ENCODE data around the gene SCN4A.
"Not testable (repeated sequence)": the region's sequence is repeated elsewhere in the genome, so short reads cannot be mapped to it uniquely, and the experiment has no call there.

SCN4A gene

DNA sequence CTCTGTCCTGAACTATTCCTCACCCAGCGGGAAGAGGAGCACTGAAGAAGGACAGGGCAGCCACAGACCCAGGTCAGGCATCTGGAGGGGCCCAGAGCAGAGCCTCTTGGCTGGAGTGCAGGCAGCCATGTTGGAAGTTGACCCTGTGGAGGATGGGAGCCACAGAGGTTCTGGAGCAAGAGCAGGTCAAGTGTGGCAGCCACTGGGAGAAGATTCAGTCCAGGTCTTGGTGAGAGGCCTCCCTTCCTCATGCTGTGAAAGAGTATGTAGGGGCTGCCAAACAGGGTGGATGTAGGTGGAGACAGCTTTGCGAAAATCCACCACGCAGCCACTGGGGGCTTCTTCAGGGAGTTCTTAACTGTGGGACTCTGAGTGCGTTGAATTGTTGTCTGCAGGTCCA, 40.0 kb downstream of the SCN4A start:
- DNase-seq = no peak

DNA sequence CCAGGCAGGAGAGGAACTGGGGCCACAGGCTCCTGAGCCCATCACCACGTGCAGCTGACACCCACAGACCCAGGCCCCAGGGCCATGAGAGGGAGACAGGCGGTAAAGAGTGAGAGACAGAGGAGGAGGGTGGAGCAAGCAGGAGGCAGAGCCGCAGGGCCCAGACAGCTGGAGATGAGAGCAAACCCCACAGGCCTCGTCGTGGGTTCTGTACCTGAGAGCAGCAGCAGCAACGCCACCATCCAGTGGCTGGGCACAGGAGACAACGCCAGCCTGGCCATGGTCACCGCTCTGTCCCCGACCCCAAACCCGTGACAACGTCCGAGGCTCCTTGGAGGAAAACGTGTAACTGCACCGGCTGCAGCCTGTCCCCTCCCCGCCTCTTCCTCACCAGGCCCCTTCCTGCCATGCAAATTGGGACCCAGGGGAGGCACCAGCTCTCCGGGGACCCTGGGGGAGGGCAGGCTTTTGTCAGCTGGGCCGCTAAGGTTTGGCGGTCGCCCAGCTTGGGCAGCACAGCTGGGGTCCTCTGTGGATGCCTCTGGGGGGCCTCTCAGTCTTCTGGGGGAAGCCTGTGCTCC, 40.6 kb downstream of the SCN4A start, which contains the start of gene CD79B:
CD79B (minus strand) TSS at position 351 of the 581 bp plus-strand sequence; CDS start at position 281, 70 bp downstream.
- no peak for DNase-seq

DNA sequence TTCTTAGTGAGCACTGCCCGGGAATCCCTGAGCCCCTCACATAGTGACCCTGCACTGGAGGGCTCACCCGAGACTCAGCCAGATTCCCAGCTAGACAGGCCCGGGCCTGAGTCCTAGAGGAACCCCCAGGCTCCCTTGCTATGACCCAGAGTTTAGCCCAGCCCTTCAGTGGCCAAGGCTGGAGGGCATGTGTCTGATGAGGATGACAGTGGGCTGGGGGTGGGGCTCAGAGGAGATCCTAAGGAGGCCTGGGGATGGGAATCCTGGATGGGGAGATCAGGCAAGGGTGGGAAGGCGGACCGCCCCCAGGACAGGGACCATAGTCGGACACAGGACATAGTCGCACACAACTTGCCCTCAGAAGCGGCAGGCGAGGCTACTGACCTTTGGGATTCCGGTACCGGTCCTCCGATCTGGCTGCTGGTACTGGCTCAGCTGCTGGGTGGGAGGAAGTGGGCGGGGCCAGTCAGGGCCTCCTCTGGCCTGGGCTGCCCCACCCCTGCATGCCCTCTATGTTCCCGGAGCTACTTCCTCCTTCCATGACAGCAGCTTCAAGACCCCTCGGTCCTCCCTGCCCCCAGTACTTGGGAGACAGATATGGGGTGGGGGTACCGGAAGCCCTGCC, 41.7 kb downstream of the SCN4A start:
- no peak for DNase-seq

DNA sequence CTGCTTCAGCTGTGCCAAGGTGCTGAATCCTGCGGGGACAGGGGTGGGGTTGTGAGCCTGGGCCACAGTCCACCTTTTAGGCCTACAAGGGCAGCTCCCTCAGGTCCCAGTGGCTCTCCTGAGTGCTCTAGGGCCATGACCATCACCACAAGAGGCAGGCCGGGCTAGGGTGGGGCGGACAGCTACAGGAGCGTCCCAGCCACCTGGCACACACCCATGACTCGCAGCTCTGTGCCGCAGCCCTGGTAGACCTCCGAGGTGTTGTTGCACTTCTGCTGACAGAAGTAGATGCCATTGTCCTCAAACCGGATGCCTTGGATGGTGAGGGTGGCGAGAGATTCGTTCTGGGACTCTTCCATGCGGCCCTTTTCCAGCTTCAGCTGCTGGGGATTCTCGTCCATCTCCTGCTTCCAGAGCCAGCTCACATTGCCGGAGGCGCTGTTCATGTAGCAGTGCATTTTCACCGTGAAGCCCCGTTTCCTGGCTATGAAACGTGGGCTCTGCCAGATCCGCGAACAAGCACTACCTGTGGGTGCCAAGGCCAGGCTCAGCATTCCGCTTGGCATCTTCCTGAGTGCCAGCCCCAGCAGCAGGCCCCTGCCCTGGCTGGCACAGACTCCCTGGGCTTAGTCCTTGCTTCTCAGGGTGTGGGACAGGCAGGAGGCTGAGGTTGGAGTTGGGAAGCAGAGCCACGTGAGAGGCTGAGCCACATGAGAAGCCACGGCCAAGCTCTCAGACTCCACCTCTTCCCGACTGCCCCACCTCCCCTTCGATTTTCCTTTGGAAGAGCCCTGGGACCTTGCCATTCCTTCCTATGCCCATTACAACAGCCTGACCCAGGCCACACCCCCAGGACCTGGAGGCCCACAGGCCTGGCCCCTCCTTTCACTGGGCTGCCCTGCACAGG, 42.6 kb downstream of the SCN4A start:
- no peak for DNase-seq

DNA sequence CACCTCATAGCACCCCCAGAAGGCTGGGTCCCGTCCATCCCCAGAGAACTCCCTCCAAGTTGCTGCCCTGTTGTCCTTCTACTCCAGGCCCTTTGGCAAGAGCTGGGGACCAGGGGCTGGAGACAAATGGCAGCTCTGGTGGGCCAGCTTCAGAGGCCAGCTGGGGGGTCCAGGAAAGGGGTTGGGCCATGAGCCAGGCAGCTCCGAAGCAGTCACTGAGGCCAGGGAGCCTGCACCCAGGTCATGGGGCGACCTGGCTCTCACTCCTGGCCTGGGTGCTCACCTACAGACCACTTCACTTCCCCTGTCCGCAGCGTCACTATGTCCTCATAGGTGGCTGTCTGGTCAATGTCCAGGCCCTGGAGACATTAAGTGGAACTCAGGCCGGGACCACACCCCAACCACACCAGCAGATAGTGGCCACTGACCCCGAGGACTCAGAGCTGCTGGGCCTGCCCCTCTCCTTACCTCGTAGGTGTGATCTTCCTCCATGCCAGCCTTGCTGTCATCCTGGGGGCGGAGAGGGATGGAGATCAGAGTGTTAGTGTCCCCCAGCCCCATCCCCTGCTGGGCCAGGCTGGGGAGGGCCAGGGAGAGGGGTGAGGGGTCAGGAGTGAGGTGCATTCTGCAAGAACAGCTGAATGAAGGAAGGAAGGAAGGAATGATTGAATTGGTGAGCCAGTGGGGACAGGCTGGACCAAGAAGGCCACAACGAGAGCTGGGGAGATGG, 43.6 kb downstream of the SCN4A start:
- DNase-seq = no peak

DNA sequence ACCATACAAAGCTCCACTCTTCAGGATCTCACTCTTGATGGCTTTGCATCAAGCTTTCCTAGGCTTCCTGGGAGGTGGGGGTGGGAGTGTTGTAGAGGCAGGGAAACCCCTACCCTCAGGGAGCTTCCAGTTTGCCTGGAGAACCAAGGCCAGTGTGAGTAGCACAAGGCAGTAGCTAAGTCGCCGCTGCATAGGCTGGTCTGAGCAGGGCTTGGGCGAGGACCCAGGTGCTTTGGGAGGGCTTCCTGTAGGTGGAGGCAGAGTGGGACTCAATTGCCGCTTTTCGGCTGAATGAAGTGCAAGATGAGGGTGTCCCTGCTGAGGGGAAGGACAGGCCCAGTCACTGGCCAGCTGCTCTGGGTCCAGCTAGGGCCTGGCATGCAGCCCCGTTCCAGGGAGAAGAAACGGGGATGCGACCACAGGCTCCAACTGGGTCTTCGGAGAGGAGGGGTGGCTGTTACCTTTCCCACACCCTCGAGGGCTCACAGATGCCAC, 44.5 kb downstream of the SCN4A start:
- DNase-seq = no peak

DNA sequence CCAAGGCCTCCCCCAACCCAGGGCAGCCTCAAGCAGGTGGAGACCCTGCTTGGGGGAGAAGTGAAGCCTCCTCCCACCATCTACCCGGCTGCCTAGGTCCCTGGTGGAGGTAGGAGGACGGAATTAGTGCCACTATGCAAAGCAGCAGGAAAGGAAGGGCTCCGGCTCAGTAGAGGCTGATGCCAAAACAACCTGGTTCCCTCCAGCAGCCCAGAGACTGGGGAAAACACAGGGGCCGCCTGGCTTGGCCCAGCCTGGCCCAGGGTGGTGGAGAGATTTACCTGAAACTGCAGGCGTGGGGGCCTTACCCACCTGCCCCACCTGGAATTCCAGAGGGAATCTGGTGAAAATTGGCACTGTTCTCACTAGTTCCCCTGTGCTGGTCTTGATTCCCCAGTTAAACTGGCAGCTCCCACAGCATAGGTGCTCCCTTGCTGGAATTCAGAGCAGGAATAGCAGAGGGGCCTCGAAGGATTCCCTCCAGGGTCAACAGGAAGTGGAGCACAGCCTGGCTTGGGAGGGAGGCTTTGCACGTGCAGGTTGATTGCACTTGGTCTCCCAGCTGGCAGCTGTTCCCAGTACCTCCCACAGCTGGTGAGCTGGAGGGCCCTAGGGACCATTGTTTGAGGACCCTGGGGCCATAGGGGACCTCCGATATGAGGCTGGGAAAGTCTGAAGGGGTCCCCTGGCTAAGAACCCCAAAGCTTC, 45.1 kb downstream of the SCN4A start:
- DNase-seq = no peak

DNA sequence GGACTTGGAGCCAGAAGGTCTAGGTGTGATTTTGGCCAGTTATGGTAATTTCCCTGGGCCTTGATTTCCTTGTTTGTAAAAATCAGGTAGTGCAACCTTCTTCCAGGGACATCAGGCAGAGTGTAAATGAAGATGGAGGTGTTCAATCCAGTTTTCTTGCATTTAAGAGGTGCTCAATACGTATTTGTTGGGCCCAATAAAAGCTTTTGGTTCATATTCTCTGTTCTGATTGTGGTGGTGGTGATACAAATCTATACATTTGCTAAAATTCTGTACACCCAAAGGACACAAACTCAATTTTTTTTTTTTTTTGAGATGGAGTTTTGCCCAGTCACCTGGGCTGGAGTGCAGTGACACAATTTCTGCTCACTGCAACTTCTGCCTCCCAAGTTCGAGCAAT, 46.6 kb downstream of the SCN4A start:
- DNase-seq = no peak

DNA sequence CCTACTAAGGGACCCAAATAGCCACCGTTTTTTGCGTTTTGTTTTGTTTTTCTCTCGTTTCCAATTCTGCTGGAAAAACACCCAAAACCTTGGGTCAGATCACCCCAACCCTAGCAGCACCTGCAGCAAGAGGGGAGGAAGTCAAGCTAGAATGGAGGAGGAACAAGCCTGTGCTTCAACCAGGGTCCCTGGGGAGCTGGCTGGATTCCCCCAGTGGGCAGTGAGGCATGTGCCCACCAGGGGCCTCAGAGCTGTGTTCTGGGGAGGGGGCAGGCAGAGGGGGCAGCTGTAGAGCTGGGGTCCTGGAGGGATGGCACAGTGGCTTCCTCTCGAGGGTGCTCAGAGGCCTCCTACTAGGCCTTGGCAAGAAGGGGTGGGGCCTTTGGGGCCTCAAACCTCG, 47.1 kb downstream of the SCN4A start:
- DNase-seq = no peak

DNA sequence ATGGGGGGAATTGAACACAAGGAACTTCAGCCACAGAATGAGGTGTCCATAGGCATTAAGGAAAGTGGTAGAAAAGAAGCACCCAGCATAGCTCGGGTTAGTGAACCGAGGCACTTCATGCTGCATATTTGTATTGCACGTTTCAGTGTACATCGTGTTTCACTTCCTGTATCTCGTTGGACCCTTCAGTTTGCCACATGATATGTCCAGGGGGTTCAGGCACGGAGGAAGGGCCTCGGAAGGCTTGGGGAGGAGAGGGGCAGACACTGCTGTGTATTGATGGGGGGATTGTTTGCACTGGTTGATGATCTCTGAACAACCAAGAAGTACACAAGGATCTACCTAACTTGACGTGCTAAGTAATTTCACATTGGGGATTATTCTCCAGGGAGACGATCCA, 50.3 kb downstream of the SCN4A start:
- DNase-seq = not testable (repeated sequence)

DNA sequence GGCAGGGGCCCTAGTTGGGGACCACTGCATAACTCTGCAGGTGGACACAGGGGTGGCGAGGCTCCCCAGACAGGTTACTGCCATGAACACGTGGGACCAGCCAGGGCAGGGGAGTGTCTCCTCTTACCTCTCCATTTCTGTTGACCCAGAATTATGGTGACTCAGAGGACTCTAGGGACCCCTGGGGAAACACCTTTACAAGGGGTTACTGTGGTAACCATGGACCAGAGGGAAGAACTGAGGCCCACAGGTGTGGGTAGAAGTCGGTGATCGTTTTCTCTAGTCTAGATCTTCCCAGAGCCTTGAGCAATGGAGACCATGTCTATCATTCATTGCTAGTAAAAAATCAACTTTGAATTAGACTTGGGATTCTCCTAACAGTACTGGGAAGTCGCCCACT, 51.9 kb downstream of the SCN4A start:
- DNase-seq = not testable (repeated sequence)

DNA sequence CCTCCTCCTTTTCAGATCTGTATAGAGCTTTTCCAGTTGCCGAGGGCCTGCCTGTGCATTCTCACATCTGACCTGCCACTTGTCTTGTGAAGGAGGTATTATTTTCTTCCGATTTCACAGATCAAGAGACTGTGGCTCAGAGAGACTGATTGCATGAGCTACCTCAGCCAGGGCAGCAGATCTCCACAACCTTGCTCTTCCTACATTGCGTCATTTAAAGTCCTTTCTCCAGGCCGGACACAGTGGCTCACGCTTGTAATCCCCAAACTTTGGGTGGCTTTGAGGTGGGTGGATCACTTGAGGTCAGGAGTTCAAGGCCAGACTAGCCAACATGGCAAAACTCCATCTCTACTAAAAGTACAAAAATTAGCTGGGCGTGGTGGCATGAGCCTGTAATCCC, 52.7 kb downstream of the SCN4A start:
- DNase-seq = not testable (repeated sequence)

DNA sequence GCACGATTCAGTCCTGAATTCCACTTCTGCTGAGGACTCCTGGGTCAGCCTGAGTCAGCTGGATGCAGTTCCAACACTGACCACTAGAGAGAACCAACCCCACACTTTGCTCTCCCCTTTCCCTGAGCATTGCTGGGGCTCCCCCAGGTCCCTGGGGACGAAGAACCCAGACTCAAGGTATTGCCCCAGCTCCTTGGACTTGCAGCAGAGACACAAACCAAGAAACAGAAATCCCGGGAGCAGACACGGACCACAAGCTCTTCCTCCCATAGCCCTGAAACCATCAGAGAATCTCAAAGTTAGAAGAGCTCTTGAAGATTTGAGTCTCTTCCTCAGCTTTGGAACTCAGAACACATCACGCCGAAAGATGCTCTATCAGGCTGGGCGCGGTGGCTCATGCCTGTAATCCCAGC, 53.4 kb downstream of the SCN4A start:
- DNase-seq = no peak

DNA sequence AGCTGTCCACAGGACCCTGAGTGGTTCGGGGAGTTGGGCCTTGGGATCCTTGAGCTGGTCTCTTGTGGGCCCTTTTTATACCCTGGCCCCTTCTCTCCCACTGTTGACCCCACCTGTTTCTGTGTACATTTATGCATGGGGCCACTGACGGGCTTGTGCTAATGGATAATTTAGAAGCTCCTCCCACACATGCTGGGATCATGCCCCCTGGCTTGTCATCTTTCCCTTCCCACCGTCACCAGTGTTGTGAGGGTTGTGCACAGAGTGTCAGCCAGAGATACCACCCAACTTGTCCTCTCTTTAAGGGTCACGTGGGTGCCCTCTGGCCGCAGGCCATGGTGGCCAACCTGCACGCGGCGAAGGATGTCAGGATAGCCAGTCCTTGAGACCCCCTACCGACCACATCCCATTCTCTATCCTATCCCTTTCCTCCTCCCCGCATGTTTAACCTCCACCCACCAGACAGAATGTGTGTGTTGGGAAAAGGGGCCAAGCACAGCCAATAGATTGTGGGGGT, 53.9 kb downstream of the SCN4A start, which contains the start of gene GH1:
GH1 (minus strand) TSS at position 51 of the 517 bp plus-strand sequence. CDS start 63 bp downstream, outside the sequence.
- DNase-seq = not testable (repeated sequence)

DNA sequence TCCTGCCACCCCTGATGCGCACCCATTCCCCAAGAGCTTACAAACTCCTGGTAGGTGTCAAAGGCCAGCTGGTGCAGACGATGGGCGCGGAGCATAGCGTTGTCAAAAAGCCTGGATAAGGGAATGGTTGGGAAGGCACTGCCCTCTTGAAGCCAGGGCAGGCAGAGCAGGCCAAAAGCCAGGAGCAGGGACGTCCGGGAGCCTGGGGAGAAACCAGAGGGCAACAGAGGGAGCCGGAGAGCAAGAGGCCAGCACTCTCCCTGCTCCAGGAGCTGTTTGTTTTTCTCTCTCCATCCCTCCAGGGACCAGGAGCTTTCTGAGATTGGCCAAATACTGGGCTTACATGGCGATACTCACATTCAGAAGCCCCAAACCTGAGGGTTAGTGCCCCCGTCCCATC, 54.4 kb downstream of the SCN4A start:
- no peak for DNase-seq

DNA sequence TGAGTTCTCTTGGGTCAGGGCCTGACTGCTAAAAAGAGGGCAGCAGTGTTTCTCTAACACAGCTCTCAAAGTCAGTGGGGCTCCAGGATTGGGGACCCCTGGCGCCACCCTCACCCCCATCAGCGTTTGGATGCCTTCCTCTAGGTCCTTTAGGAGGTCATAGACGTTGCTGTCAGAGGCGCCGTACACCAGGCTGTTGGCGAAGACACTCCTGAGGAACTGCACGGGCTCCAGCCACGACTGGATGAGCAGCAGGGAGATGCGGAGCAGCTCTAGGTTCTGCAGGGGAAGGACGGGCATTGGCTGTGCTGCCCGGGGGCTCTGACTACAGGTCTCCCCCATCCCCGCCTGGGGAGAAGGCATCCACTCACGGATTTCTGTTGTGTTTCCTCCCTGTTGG, 55.1 kb downstream of the SCN4A start:
- no peak for DNase-seq

DNA sequence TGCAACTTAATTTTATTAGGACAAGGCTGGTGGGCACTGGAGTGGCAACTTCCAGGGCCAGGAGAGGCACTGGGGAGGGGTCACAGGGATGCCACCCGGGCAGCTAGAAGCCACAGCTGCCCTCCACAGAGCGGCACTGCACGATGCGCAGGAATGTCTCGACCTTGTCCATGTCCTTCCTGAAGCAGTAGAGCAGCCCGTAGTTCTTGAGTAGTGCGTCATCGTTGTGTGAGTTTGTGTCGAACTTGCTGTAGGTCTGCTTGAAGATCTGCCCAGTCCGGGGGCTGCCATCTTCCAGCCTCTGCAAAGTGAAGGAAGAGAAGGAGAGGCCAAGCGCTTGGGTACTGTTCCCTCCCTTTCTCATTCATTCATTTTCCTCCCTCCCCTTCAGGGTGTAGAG, 55.5 kb downstream of the SCN4A start:
- DNase-seq = not testable (repeated sequence)

DNA sequence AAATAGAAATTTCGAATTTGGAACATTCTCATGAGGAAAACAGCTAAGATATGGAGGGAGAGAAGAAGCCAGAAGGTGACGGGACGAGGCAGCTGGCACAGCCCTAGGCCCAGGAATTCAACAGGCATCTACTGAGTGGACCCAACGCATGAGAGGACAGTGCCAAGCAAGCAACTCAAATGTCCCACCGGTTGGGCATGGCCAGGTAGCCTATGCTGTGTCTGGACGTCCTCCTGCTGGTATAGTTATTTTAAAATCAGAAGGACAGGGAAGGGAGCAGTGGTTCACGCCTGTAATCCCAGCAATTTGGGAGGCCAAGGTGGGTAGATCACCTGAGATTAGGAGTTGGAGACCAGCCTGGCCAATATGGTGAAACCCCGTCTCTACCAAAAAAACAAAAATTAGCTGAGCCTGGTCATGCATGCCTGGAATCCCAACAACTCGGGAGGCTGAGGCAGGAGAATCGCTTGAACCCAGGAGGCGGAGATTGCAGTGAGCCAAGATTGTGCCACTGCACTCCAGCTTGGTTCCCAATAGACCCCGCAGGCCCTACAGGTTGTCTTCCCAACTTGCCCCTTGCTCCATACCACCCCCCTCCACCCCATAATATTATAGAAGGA, 56.0 kb downstream of the SCN4A start:
- DNase-seq = no peak

DNA sequence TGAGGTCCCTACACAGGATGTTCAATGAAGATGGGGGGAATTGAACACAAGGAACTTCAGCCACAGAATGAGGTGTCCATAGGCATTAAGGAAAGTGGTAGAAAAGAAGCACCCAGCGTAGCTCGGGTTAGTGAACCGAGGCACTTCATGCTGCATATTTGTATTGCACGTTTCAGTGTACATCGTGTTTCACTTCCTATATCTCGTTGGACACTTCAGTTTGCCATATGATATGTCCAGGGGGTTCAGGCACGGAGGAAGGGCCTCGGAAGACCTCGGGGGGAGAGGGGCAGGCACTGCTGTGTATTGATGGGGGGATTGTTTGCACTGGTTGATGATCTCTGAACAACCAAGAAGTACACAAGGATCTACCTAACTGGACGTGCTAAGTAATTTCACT, 57.0 kb downstream of the SCN4A start:
- DNase-seq = not testable (repeated sequence)

DNA sequence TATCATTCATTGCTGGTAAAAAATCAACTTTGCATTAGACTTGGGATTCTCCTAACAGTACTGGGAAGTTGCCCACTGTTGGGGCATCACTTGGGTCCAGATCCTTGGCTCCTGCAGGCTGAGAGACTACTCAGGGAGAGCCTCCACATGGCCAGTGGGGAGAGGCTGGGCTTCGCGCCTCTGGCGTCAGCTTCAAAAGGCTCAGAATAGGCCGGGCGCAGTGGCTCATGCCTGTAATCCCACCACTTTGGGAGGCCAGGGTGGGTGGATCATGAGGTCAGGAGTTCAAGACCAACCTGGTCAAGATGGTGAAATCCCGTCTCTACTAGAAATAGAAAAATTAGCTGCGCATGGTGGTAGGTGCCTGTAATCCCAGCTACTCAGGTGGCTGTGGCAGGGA, 58.2 kb downstream of the SCN4A start:
- DNase-seq = no peak

DNA sequence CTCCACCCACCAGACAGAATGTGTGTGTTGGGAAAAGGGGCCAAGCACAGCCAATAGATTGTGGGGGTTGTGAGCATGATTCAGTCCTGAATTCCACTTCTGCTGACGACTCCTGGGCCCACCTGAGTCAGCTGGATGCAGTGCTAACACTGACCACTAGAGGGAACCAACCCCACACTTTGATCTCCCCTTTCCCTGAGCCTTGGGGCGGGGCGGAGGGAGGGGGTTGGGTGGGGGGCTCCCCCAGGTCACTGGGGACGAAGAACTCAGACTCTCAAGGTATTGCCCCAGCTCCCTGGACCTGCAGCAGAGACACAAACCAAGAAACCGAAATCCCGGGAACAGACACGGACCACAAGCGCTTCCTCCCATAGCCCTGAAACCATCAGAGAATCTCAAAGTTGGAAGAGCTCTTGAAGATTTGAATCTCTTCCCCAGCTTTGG, 61.0 kb downstream of the SCN4A start:
- no peak for DNase-seq

Measured in NCI-H524 treated with DMSO at 0.1 percent for 48 hours (cell line).